Tibial artery (tissue), 4 donors: ENCODE measurements around the gene TTYH1.

Experiments
- DNase-seq, 2 donors: peaks; one replicate each; pipeline ENCODE4 v3.0.0-alpha.2; 2019
- H3K27ac ChIP-seq, 2 donors: fragments of 200-600 bp; sonication (generic) in 1 of 2; 1 replicate in 1 of 2; 2 replicates in 1 of 2; pipeline ENCODE4 v1.5.1; 2018 to 2019; ENCODE audit warnings: mild to moderate bottlenecking in 1 of 2
- H3K27me3 ChIP-seq, 2 donors: fragments of 200-600 bp; sonication (generic) in 1 of 2; one replicate each; pipeline versions ENCODE4 v1.5.1 to v1.6.0; 2016 to 2019
- H3K36me3 ChIP-seq, 3 donors: fragments of 200-600 bp; sonication (generic) in 2 of 3; one replicate each; pipeline ENCODE4 v1.5.1; 2016 to 2019; ENCODE audit warnings: mild to moderate bottlenecking in 2 of 3
- H3K4me1 ChIP-seq, 4 donors: fragments of 200-600 bp; sonication (generic) in 2 of 4; 1 replicate in 3 of 4; 2 replicates in 1 of 4; pipeline ENCODE4 v1.5.1; 2016 to 2019
- H3K4me3 ChIP-seq, 2 donors: fragments of 200-600 bp; sonication (generic) in 1 of 2; 1 replicate in 1 of 2; 2 replicates in 1 of 2; pipeline ENCODE4 v1.5.1; 2018 to 2019; ENCODE audit warnings: mild to moderate bottlenecking in 2 of 2
- H3K9me3 ChIP-seq, 3 donors: fragments of 200-600 bp; sonication (generic) in 1 of 3; one replicate each; pipeline ENCODE4 v1.5.1; 2016 to 2019
- intact Hi-C: fragments of 100-400 bp; cut with DNase I; formaldehyde crosslinking; loops from one replicate; pipeline ENCODE4 v1.15.0; 2023; ENCODE audit warnings: low total_unique reads
- TF ChIP-seq, protein P1 (sequence below), 2 experiments: fragments of 200-600 bp in 1 of 2; fragments of 450-650 bp in 1 of 2; IDR thresholded peaks; one replicate each; pipeline ENCODE4 v1.5.1; 2017 to 2019; ENCODE audit warnings: antibody characterized with exemption in 2 of 2, mild to moderate bottlenecking in 1 of 2, moderate library complexity in 1 of 2

TTYH1 gene

DNA sequence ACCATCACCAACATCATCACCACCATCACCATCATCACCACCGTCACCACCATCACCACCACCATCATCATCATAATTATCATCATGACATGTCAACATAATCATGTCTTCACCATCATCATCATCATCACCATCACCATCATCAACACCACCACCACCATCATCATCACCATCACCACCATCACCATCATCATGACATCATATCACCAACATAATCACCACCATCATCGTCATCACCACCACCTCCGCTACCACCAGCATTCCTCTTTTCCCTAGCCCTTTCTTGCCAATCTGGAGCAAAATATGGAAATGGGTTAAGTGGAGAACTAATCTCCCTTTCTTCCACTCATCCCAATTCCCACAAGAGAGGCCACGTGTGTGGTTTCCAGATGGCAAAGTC is 1.1 kb upstream of the TTYH1 start:
- TF ChIP-seq, protein P1, sequence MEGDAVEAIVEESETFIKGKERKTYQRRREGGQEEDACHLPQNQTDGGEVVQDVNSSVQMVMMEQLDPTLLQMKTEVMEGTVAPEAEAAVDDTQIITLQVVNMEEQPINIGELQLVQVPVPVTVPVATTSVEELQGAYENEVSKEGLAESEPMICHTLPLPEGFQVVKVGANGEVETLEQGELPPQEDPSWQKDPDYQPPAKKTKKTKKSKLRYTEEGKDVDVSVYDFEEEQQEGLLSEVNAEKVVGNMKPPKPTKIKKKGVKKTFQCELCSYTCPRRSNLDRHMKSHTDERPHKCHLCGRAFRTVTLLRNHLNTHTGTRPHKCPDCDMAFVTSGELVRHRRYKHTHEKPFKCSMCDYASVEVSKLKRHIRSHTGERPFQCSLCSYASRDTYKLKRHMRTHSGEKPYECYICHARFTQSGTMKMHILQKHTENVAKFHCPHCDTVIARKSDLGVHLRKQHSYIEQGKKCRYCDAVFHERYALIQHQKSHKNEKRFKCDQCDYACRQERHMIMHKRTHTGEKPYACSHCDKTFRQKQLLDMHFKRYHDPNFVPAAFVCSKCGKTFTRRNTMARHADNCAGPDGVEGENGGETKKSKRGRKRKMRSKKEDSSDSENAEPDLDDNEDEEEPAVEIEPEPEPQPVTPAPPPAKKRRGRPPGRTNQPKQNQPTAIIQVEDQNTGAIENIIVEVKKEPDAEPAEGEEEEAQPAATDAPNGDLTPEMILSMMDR (IDR thresholded peaks at IDR 0.05) = no peak
- H3K27me3 ChIP-seq = peaks cover 0 to 73% of the 10 kb centered on the region in 2 donors
- no peaks in the 10 kb centered on the region for H3K36me3 ChIP-seq
- H3K9me3 ChIP-seq = no peaks in the 10 kb centered on the region
- H3K4me1 ChIP-seq = peaks cover 0 to 13% (median 0%) of the 10 kb centered on the region in 4 donors
- DNase-seq = no peak
- H3K4me3 ChIP-seq = no peak overlapping the region
- no peak overlapping the region for H3K27ac ChIP-seq
- intact Hi-C loops = no loop called here

DNA sequence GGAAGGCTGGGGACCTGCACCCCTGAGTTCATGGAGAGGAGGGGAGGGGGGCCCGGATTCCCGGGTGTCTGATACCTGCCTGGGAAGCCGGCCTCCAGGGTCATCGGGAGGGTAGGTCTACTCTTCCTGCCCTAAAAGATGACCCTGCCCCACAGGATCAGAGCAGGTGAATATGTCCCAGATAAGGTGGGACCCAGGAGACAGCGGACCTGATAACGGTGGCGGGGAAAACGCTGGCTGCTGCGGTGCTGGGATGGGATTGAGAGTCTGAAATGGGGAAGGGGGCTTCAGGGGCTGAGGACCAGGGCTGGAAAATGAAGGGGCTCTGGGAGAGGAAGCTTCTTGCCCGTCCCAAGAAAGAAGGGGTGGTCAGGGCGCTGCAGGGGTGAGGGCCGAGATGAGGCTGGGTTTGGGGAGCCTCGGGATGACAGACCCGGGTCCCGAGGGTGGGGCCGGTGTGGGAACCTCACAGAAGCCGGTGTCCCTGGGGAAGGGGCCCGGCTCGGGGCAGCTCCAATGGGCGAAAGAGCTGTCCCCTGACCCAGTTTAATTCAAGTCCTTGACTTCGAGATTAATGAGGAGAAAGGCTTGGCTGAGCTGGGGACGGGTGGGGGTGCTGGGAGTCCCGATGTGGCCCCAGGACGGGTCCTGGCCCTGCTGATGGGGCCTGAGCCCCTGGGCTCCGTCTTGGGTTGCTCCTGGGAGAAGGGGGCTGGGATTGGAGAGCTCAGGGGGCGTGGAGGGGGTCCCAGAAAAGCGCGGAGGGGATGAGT is 823 bp downstream of the TTYH1 start:
- TF ChIP-seq, protein P1 (IDR thresholded peaks at IDR 0.05) = no peak
- H3K36me3 ChIP-seq = no peaks in the 10 kb centered on the region
- no peak overlapping the region for H3K4me3 ChIP-seq
- H3K27ac ChIP-seq = no peak overlapping the region
- H3K9me3 ChIP-seq = no peaks in the 10 kb centered on the region
- intact Hi-C loops = no loop called here
- DNase-seq = no peak
- peaks cover 0 to 84% of the 10 kb centered on the region in 2 donors for H3K27me3 ChIP-seq
- H3K4me1 ChIP-seq = peaks cover 0 to 25% (median 6%) of the 10 kb centered on the region in 4 donors

DNA sequence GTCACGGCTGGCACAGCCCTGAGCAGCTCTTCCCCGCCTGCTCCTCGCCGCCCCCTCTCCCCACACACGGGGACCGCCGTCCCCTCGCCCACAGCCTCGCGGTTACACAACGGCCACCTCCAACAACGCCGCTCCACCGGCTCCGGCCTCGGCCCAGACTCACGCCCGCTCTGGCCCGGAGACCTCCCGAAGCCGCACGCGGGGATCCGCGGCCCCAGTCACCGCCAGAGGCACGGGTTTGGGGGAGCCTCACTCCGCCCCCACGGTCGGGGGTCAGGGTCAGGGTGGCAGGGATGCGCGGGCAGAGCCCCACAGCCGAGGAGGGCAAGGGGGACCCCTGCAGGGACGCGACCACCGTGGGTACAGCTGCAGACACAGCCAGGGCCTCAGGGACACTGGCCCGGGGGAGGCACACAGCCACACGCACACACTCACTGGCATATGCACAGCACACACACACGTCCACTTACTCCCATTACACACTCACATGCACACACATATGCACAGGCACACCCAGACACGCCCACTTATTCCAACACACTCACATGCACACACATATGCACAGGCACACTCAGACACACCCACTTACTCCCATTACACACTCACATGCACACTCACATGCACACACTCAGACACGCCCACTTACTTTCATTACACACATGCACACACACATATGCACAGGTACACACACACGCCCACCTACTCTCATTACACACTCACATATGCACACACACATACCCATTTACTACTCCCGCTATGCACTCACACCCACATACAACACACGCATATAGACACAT is 1.6 kb downstream of the TTYH1 start:
- TF ChIP-seq, protein P1 (IDR thresholded peaks at IDR 0.05) = no peak
- Histone ChIP-seq H3K9me3 (no peaks in the 10 kb centered on the region), H3K27ac (no peak overlapping the region), H3K4me3 (no peak overlapping the region), H3K36me3 (no peaks in the 10 kb centered on the region), H3K4me1 (peaks cover 0 to 25% (median 6%) of the 10 kb centered on the region in 4 donors), H3K27me3 (peaks cover 0 to 88% of the 10 kb centered on the region in 2 donors)
- intact Hi-C loops = no loop called here
- no peak for DNase-seq

DNA sequence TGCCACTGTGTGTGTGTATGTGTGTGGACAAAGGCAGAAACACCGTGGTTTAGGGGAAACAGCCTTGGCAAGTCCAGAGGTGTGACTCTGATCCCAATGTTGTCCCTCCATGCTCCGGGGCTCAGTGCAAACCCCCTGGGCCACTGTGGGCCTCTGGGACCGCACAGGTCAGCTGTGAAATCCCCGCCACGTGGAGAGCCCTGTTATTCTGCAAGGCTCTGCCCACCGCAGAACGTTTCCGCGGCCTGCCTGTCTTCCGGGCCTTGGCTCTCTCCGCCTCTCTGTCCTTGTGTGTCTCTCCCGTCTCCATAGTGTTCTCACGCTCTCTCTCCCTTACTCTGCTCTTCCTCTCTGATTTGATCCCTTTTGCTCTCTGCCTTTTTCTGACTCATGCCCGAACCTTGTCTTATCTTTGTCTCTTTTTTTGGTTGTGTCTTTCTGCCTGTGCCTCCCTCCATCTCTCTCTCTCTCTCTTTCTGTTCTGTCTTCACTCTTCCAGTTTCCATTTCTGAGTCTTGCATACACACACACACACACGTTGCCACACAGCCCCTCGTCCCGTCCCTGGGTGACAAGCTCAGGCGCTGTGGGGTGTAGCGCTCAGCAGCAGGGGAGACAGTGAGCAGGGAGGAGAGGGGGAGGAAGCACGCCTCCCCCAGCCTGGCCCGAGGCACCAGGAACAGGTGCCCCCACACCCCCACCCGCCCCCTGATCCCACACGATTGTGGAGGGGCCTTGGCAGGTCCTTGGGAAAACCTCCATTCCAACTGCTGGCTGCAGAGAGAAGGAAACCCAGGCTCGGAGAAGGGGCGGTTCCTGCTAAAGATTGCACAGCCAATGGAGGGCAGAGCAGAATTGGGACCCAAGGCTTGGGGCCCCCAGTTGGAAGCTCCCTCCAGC is 3.0 kb downstream of the TTYH1 start:
- no peak overlapping the region for H3K27ac ChIP-seq
- peaks cover 0 to 25% (median 6%) of the 10 kb centered on the region in 4 donors for H3K4me1 ChIP-seq
- peaks cover 0 to 87% of the 10 kb centered on the region in 2 donors for H3K27me3 ChIP-seq
- no peaks in the 10 kb centered on the region for H3K36me3 ChIP-seq
- H3K9me3 ChIP-seq = no peaks in the 10 kb centered on the region
- intact Hi-C loops = no loop called here
- TF ChIP-seq, protein P1 (IDR thresholded peaks at IDR 0.05) = no peak
- no peak for DNase-seq
- no peak overlapping the region for H3K4me3 ChIP-seq
